ENCODE data around the gene OR9G4. TPM values are rescaled to one million over a fixed set of nuclear protein-coding genes. Genes with fewer than 3 reads are reported as not detected.

Gene OR9G4
- total RNA-seq, 2 donors from 2014 or later: not detected

GRCh38 chr11:56698795-56699194 lies 49.7 kb downstream of the OR9G4 start, which contains the start of gene OR9G1:
Gene OR9G1 (plus strand): TSS chr11:56699095. CDS start chr11:56700388, 1,293 bp downstream.
- TF ChIP-seq CTCF (IDR thresholded peaks at IDR 0.05): no peak
- DNase-seq: no peak
- Histone ChIP-seq H3K36me3 (no peaks in the 10 kb centered on the region), H3K4me1 (no peaks in the 10 kb centered on the region), H3K4me3 (no peak within 1 kb of the TSS), H3K9me3 (no peaks in the 10 kb centered on the region), H3K27ac (no peak within 1 kb of the TSS), H3K9ac (ENCODE audit: low read depth in 2 of 2, low read length in 2 of 2) (no peak within 1 kb of the TSS), H3K27me3 (no peaks in the 10 kb centered on the region)
- intact Hi-C loops (cut with DNase I): no loop called here

DNA sequence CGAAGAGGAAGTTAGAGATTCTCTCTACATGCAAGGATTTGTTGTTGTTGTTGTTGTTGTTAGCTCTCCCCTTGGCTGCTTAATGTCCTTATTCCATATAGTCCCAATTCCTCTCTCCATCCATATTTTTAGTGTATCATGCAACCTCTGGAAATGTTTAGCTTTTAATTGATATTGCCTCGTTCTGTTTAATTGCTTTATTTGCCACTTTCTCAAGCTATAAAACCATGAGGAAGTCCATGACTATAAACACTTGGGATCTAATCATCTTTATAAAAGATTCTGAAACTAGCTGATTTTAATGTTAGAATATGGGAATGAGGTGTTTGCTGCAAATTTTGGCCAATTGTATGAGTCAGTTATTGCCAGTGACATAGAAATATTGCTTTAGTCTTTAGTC lies 55.1 kb downstream of the OR9G4 start:
- no peak for DNase-seq
- no peaks in the 10 kb centered on the region for H3K36me3 ChIP-seq
- H3K9ac ChIP-seq (ENCODE audit: low read depth in 2 of 2, low read length in 2 of 2): no peak overlapping the region
- no peaks in the 10 kb centered on the region for H3K27me3 ChIP-seq
- no peak overlapping the region for H3K27ac ChIP-seq
- no peaks in the 10 kb centered on the region for H3K4me1 ChIP-seq
- H3K9me3 ChIP-seq: no peaks in the 10 kb centered on the region
- no peak for TF ChIP-seq CTCF (IDR thresholded peaks at IDR 0.05)
- intact Hi-C loops (cut with DNase I): no loop called here
- no peak overlapping the region for H3K4me3 ChIP-seq

Small RNAs within 50 kb of the gene (microRNA-seq; reads per million reads assigned to microRNA genes)
- gene MIR6128: not detected

Other genes starting within 250 kb of the OR9G4 start
- gene OR5M11, start 205.4 kb downstream of the OR9G4 start, total RNA-seq: not detected
- not detected for gene OR5M10, start 171.0 kb downstream of the OR9G4 start, total RNA-seq
- not detected for gene OR5M1, start 133.8 kb downstream of the OR9G4 start, total RNA-seq
- gene OR5AP2, start 106.3 kb downstream of the OR9G4 start, total RNA-seq: not detected
- gene OR5AR1, start 85.0 kb downstream of the OR9G4 start, total RNA-seq: not detected
- gene OR9G1, start 49.6 kb downstream of the OR9G4 start, total RNA-seq: not detected
- gene OR5AK2, start 240.2 kb upstream of the OR9G4 start, total RNA-seq: not detected

All from colonic mucosa (tissue), 4 donors.